Activated T-helper 2 cell treated with anti-CD3 and anti-CD28 coated beads, Interferon-gamma antibody, Interleukin-2, Interleukin-4, amounts not matched to agents 10 μg/mL and 5 μg/mL and 100 μg/mL, durations not matched to agents 14 hours and 24 hours and 36 hours (primary cell): ENCODE measurements around the gene HMG20B. TPM values are rescaled to one million over a fixed set of nuclear protein-coding genes. Genes with fewer than 3 reads are reported as not detected.
"Not testable (repeated sequence)": the region's sequence is repeated elsewhere in the genome, so short reads cannot be mapped to it uniquely, and the experiment has no call there.

Source experiments
- DNase-seq: peaks from one replicate; pipeline ENCODE4 v3.0.0; 2021; ENCODE audit warnings: low spot score
- H3K27ac Mint-ChIP-seq: one replicate; pipeline ENCODE4 v1.8.0; 2021; ENCODE audit warnings: mixed read lengths
- H3K27me3 Mint-ChIP-seq: one replicate; pipeline ENCODE4 v1.8.0; 2021; ENCODE audit warnings: low read depth, mixed read lengths
- H3K36me3 Mint-ChIP-seq: one replicate; pipeline ENCODE4 v1.8.0; 2021; ENCODE audit warnings: low read depth, mixed read lengths
- H3K4me1 Mint-ChIP-seq: one replicate; pipeline ENCODE4 v1.8.0; 2021; ENCODE audit warnings: low read depth, mixed read lengths
- H3K4me3 Mint-ChIP-seq: one replicate; pipeline ENCODE4 v1.8.0; 2021; ENCODE audit warnings: low read depth, mild to moderate bottlenecking, moderate library complexity, mixed read lengths
- H3K9me3 Mint-ChIP-seq: one replicate; pipeline ENCODE4 v1.8.0; 2021; ENCODE audit warnings: mixed read lengths
- intact Hi-C: fragments of 100-400 bp; cut with micrococcal nuclease; formaldehyde crosslinking; loops from one replicate; pipeline ENCODE4 v1.15.1; 2023
- total RNA-seq: library from RNA; stranded (reverse); gene quantifications from 2 replicates; pipeline ENCODE4 v1.2.3, GENCODE V29; 2022

The HMG20B gene
- 55.3 and 66.3 TPM in 2 replicates for total RNA-seq

DNA sequence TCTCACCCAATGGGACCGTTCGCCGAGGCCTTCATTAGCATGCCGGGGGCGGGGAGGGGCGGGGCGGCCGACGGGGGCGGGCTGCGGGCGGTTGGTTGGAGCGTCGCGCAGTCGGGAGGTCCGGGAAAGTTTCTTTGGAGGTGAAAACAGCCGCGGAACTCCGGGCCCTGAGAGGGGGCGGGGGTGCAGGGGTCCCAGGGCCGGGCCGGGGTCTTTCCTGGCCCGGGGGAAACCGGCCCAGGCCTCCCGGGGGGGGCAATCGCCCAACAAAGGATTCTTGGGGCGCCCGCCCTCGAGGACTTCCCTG lies at the start of gene HMG20B:
Gene HMG20B, plus strand, starts transcription at position 90 of the 307 bp plus-strand sequence. CDS start 366 bp downstream, outside the sequence.
- peaks cover 15% of the 10 kb centered on the region for H3K36me3 Mint-ChIP-seq
- DNase-seq = no peak
- peak within 1 kb of the TSS; percentile 63 for H3K27ac Mint-ChIP-seq
- intact Hi-C loops = loop anchor here (1.0 to 2.0 kb wide), 2 partner anchors 16 to 72 kb away; partner anchors contain the start of genes DOHH and MFSD12
- peaks cover 8% of the 10 kb centered on the region for H3K4me1 Mint-ChIP-seq
- H3K9me3 Mint-ChIP-seq = no peaks in the 10 kb centered on the region
- H3K4me3 Mint-ChIP-seq = peak within 1 kb of the TSS; percentile 76
- H3K27me3 Mint-ChIP-seq = no peaks in the 10 kb centered on the region

GRCh38 chr19:3523361-3524077 lies 49.2 kb upstream of the HMG20B start:
- Mint-ChIP-seq H3K4me1 (no peaks in the 10 kb centered on the region), H3K9me3 (no peaks in the 10 kb centered on the region), H3K27me3 (no peaks in the 10 kb centered on the region), H3K36me3 (peaks cover 21% of the 10 kb centered on the region), H3K27ac (no peak overlapping the region), H3K4me3 (no peak overlapping the region)
- DNase-seq = no peak
- intact Hi-C loops = no loop called here

- no peak overlapping the region for H3K27ac Mint-ChIP-seq
- no peak overlapping the region for H3K4me3 Mint-ChIP-seq
- H3K36me3 Mint-ChIP-seq = peaks cover 21% of the 10 kb centered on the region
- no peaks in the 10 kb centered on the region for H3K27me3 Mint-ChIP-seq
- H3K9me3 Mint-ChIP-seq = no peaks in the 10 kb centered on the region
- DNase-seq = no peak
- H3K4me1 Mint-ChIP-seq = no peaks in the 10 kb centered on the region
- intact Hi-C loops = no loop called here
Observed at GRCh38 chr19:3524078-3524842, 48.5 kb upstream of the HMG20B start.

DNA sequence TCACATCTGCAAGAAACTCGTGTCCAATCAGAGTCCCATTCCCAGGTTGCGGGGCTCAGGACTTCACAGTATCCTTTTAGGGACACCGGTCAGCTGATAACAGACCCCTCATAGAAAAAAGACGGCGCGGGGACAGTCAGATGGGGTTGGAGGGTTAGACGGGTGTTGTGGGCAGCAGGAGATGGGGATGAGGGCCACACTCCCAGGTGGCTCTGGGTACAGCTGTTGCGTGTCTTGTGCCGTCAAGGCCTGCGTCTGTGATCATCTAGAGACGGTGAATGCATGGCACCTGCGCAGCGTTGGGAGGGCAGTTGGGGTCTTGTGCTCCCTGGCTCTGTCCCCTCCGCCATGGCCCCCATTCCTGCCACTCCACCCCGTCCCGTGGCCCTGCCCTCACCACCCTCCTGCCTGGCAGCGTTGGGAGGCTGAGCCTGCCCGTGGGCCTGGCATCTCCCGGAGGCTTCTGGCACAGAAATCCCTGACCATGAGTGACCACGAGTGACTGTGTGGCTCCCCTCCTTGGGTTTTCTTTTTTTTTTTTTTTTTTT lies 47.8 kb upstream of the HMG20B start:
- Mint-ChIP-seq H3K27ac (no peak overlapping the region), H3K36me3 (peaks cover 21% of the 10 kb centered on the region), H3K4me1 (no peaks in the 10 kb centered on the region), H3K27me3 (no peaks in the 10 kb centered on the region), H3K4me3 (no peak overlapping the region), H3K9me3 (no peaks in the 10 kb centered on the region)
- intact Hi-C loops = no loop called here
- no peak for DNase-seq

- no peaks in the 10 kb centered on the region for H3K27me3 Mint-ChIP-seq
- H3K4me3 Mint-ChIP-seq = no peak overlapping the region
- no peaks in the 10 kb centered on the region for H3K9me3 Mint-ChIP-seq
- H3K27ac Mint-ChIP-seq = no peak overlapping the region
- H3K36me3 Mint-ChIP-seq = peaks cover 24% of the 10 kb centered on the region
- intact Hi-C loops = no loop called here
- H3K4me1 Mint-ChIP-seq = no peaks in the 10 kb centered on the region
- DNase-seq = no peak
Observed at GRCh38 chr19:3526507-3527237, 46.1 kb upstream of the HMG20B start.

- no peaks in the 10 kb centered on the region for H3K4me1 Mint-ChIP-seq
- DNase-seq = no peak
- H3K27me3 Mint-ChIP-seq = no peaks in the 10 kb centered on the region
- no peak overlapping the region for H3K27ac Mint-ChIP-seq
- no peak overlapping the region for H3K4me3 Mint-ChIP-seq
- intact Hi-C loops = no loop called here
- peaks cover 20% of the 10 kb centered on the region for H3K36me3 Mint-ChIP-seq
- no peaks in the 10 kb centered on the region for H3K9me3 Mint-ChIP-seq
Observed at GRCh38 chr19:3527238-3527910, 45.4 kb upstream of the HMG20B start.

DNA sequence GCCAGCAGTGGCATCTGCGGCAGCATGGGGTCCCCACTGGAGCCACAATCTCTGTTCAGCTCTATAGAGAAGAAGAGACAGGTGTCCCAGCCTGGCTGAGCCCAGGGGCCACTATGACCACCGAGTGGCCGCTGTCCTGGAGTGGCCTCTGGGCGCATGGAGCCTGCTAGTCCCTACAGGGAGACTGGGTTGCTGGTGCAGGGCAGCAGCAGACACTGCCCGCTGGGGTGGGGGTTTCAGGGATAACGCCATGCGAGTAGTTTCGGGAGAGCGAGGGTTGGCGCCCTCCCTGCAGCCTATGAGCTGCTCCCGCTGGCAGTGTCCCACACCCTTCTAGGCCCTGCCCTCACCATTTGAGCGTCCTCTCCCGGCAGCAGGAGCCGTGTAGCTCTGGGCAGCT lies 44.7 kb upstream of the HMG20B start:
- Mint-ChIP-seq H3K4me1 (no peaks in the 10 kb centered on the region), H3K36me3 (peaks cover 23% of the 10 kb centered on the region), H3K9me3 (no peaks in the 10 kb centered on the region), H3K27me3 (no peaks in the 10 kb centered on the region), H3K27ac (no peak overlapping the region), H3K4me3 (no peak overlapping the region)
- intact Hi-C loops = no loop called here
- no peak for DNase-seq

- intact Hi-C loops = no loop called here
- H3K27ac Mint-ChIP-seq = no peak overlapping the region
- no peak for DNase-seq
Observed at GRCh38 chr19:3528539-3529211, 44.1 kb upstream of the HMG20B start.

GRCh38 chr19:3529299-3529698 lies 43.4 kb upstream of the HMG20B start:
- intact Hi-C loops, H3K9me3 Mint-ChIP-seq, DNase-seq, H3K27ac Mint-ChIP-seq, H3K27me3 Mint-ChIP-seq, H3K4me1 Mint-ChIP-seq, H3K4me3 Mint-ChIP-seq: not testable (repeated sequence)
- peaks cover 33% of the 10 kb centered on the region for H3K36me3 Mint-ChIP-seq

More at GRCh38 chr19:3528539-3529211, 44.1 kb upstream of the HMG20B start:
- Mint-ChIP-seq H3K4me1 (no peaks in the 10 kb centered on the region), H3K36me3 (peaks cover 29% of the 10 kb centered on the region), H3K4me3 (no peak overlapping the region), H3K9me3 (no peaks in the 10 kb centered on the region), H3K27me3 (no peaks in the 10 kb centered on the region)

DNA sequence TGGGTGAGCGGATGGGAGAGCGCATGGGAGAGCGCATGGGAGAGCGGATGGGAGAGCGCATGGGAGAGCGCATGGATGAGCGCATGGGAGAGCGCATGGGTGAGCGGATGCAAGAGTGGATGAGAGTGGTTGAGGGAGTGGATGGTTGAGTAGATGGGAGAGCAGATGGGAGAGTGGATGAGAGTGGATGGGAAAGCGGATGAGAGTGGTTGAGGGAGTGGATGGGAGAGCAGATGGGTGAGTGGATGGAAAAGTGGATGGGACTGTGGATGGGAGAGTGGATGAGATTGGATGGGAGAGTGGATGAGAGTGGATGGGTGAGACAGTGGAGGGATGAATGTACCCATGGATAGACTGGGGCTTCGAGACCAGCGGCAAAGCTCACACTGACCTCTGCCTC lies 42.4 kb upstream of the HMG20B start:
- DNase-seq = no peak
- Mint-ChIP-seq H3K27ac (no peak overlapping the region), H3K4me3 (no peak overlapping the region), H3K4me1 (no peaks in the 10 kb centered on the region), H3K9me3 (no peaks in the 10 kb centered on the region), H3K27me3 (no peaks in the 10 kb centered on the region), H3K36me3 (peaks cover 38% of the 10 kb centered on the region)
- intact Hi-C loops = no loop called here

DNA sequence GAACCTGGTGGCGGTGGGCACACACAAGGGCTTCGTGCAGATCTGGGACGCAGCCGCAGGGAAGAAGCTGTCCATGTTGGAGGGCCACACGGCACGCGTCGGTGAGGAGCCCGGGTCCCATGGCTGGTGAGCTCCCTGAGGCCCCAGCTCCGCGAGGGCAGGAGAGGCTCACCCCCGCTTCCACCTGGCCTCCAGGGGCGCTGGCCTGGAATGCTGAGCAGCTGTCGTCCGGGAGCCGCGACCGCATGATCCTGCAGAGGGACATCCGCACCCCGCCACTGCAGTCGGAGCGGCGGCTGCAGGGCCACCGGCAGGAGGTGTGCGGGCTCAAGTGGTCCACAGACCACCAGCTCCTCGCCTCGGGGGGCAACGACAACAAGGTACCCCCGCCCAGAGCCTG lies 41.0 kb upstream of the HMG20B start:
- intact Hi-C loops = no loop called here
- Mint-ChIP-seq H3K4me1 (no peaks in the 10 kb centered on the region), H3K36me3 (peaks cover 35% of the 10 kb centered on the region), H3K27me3 (no peaks in the 10 kb centered on the region), H3K27ac (no peak overlapping the region), H3K4me3 (no peak overlapping the region), H3K9me3 (no peaks in the 10 kb centered on the region)
- DNase-seq = no peak
